ENCODE data around the gene CEBPG. TPM values are rescaled to one million over a fixed set of nuclear protein-coding genes. Genes with fewer than 3 reads are reported as not detected.

Gene CEBPG
- total RNA-seq, 4 donors from 2014 or later = 22.4 to 66.7 (median 46.9) TPM

GRCh38 chr19:33343301-33343700, 30.2 kb upstream of the CEBPG start:
- in situ Hi-C loops (cut with MboI; ENCODE audit: low pct_ligation_motif_present in 1 of 4, low pct_unique_long_range_greater_than_20kb in 1 of 4, low sequenced_read_pairs in 3 of 4) = no loop called here
- no peak for TF ChIP-seq POLR2A (IDR thresholded peaks at IDR 0.05)
- TF ChIP-seq CTCF (IDR thresholded peaks at IDR 0.05) = no peak
- no peak for TF ChIP-seq POLR2AphosphoS5 (IDR thresholded peaks at IDR 0.05)
- TF ChIP-seq EP300 (IDR thresholded peaks at IDR 0.05; ENCODE audit: low read depth) = no peak
- 67 to 95% methylated on average over 1 to 2 of the region's 2 CpGs for WGBS, 2 donors (ENCODE audit: low coverage in 1 of 2)

DNA sequence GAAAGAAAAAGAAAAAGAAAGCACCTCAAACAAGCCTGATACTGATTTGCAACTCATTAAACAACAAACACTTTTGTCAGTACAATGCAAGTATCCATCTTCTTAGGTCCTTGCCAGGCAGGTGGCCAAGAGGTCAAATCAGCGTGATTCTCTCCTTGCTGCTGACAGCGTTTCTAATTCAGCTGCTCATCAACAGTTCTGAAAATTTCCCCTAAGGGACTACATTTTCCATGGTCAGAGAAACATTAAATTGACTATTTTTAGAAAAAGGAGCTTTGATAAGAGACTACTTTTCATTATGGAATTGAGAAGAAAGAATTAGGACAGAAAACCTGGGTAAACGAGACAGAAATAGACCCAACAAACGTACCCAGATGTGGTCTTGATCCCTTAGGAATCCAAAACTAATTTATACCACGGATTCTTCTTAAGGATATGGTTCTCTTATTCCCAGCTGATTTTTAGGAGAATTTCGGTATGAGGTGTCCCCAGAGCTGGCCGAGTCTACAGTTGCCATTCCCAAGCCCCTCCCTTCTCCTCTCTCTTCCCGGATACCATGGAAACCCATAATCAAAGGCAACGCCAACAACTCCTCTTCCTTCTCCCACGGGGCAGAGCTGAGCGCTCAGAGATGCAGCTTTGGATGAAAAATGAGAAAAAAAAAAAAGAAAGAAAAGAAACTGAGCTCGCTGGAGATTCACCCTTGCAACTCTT, 29.5 kb upstream of the CEBPG start:
- no peak overlapping the region for H3K4me3 ChIP-seq
- in situ Hi-C loops (cut with MboI; ENCODE audit: low pct_ligation_motif_present in 1 of 4, low pct_unique_long_range_greater_than_20kb in 1 of 4, low sequenced_read_pairs in 3 of 4) (no loop called here), intact Hi-C loops (cut with DNase I; ENCODE audit: low total_unique reads) (no loop called here)
- H3K4me1 ChIP-seq = peaks cover 0 to 5% (median 0%) of the 10 kb centered on the region in 4 donors
- no peak for DNase-seq
- H3K27me3 ChIP-seq = peaks cover 6% of the 10 kb centered on the region
- no peaks in the 10 kb centered on the region for H3K9me3 ChIP-seq
- 33 to 40% methylated on average over 8 to 12 of the region's 12 CpGs for WGBS, 2 donors (ENCODE audit: low coverage in 1 of 2)
- no peak for TF ChIP-seq POLR2AphosphoS5 (IDR thresholded peaks at IDR 0.05)
- no peak for TF ChIP-seq POLR2A (IDR thresholded peaks at IDR 0.05)
- no peak for TF ChIP-seq EP300 (IDR thresholded peaks at IDR 0.05; ENCODE audit: low read depth)
- TF ChIP-seq CTCF (IDR thresholded peaks at IDR 0.05) = no peak
- no peaks in the 10 kb centered on the region for H3K36me3 ChIP-seq
- H3K27ac ChIP-seq = no peak overlapping the region

More at GRCh38 chr19:33343301-33343700, 30.2 kb upstream of the CEBPG start:
- Histone ChIP-seq H3K27me3 (peaks cover 6% of the 10 kb centered on the region), H3K4me3 (no peak overlapping the region), H3K9me3 (no peaks in the 10 kb centered on the region), H3K4me1 (peaks cover 0 to 5% (median 0%) of the 10 kb centered on the region in 4 donors), H3K27ac (no peak overlapping the region), H3K36me3 (no peaks in the 10 kb centered on the region)
- no peak for DNase-seq
- intact Hi-C loops (cut with DNase I; ENCODE audit: low total_unique reads) = no loop called here

DNA sequence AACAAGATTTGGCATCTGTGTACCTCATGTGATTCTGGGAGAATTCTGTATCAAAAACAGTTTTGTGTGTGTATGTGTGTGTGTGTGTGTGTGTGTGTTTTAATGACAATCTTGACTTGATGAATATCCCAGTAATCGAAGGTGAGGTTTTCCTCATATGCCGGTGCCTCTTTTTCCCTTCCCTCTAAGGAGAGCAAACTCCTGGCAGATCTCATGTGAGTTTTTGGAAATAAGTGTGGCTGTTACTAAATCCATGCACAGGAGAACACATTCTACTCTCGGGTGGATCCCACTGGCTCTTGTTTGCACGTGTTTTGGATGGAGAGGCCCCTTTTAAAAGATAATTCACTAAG, 29.0 kb upstream of the CEBPG start:
- intact Hi-C loops (cut with DNase I; ENCODE audit: low total_unique reads) (no loop called here), in situ Hi-C loops (cut with MboI; ENCODE audit: low pct_ligation_motif_present in 1 of 4, low pct_unique_long_range_greater_than_20kb in 1 of 4, low sequenced_read_pairs in 3 of 4) (no loop called here)
- Histone ChIP-seq H3K4me3 (no peak overlapping the region), H3K27me3 (peaks cover 6% of the 10 kb centered on the region), H3K36me3 (no peaks in the 10 kb centered on the region), H3K9me3 (no peaks in the 10 kb centered on the region), H3K27ac (no peak overlapping the region), H3K4me1 (no peaks in the 10 kb centered on the region)
- WGBS, 2 donors (ENCODE audit: low coverage in 1 of 2) = 43 to 46% methylated on average over 3 to 4 of the region's 4 CpGs
- TF ChIP-seq POLR2A (IDR thresholded peaks at IDR 0.05) (no peak), CTCF (IDR thresholded peaks at IDR 0.05) (no peak), EP300 (IDR thresholded peaks at IDR 0.05; ENCODE audit: low read depth) (no peak), POLR2AphosphoS5 (IDR thresholded peaks at IDR 0.05) (no peak)
- no peak for DNase-seq

DNA sequence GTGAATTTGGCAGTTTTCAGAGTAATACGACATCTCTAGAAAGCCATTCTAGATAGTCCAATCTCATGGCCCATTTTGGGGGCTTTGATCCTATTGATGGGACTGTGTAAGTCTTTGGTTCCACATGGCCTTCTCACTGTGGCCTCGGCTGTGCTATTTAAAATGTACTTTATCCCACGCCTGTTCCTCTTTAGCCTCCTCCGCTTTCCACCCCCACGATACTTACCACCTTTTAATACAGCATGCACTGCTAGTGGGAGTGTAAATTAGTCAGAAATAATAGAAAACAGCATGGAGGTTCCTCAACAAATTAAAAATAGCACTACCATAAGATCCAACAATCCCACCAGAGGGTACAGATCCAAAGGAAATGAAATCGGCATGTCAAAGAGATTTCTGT, 28.3 kb upstream of the CEBPG start:
- peaks cover 6% of the 10 kb centered on the region for H3K27me3 ChIP-seq
- no peaks in the 10 kb centered on the region for H3K9me3 ChIP-seq
- H3K27ac ChIP-seq = no peak overlapping the region
- H3K4me3 ChIP-seq = no peak overlapping the region
- in situ Hi-C loops (cut with MboI; ENCODE audit: low pct_ligation_motif_present in 1 of 4, low pct_unique_long_range_greater_than_20kb in 1 of 4, low sequenced_read_pairs in 3 of 4) = no loop called here
- intact Hi-C loops (cut with DNase I; ENCODE audit: low total_unique reads) = no loop called here
- no peak for DNase-seq
- H3K36me3 ChIP-seq = no peaks in the 10 kb centered on the region
- WGBS, 2 donors (ENCODE audit: low coverage in 1 of 2) = 87 to 95% methylated on average over 3 to 6 of the region's 6 CpGs
- no peaks in the 10 kb centered on the region for H3K4me1 ChIP-seq
- TF ChIP-seq POLR2AphosphoS5 (IDR thresholded peaks at IDR 0.05) (no peak), CTCF (IDR thresholded peaks at IDR 0.05) (no peak), EP300 (IDR thresholded peaks at IDR 0.05; ENCODE audit: low read depth) (no peak), POLR2A (IDR thresholded peaks at IDR 0.05) (no peak)

All from transverse colon (tissue), 4 donors.